ENCODE data around the gene STBD1.

Gene STBD1

GRCh38 chr4:76305971-76306881 is at the start of gene STBD1:
STBD1 (plus strand) TSS chr4:76306733; CDS start chr4:76306770, 37 bp downstream.
- no peak for TF ChIP-seq USF1 (IDR thresholded peaks at IDR 0.05)
- TF ChIP-seq ZBTB7A (IDR thresholded peaks at IDR 0.05; ENCODE audit: low read depth): peak; percentile 87
- peak; percentile 54 for TF ChIP-seq TAF1 (IDR thresholded peaks at IDR 0.05; ENCODE audit: low read depth)
- TF ChIP-seq MAX (IDR thresholded peaks at IDR 0.05): peak; percentile 88
- TF ChIP-seq TCF12 (IDR thresholded peaks at IDR 0.05; ENCODE audit: low read depth): peak; percentile 33; the same call in 1 of the 2 replicates
- no peak for TF ChIP-seq EGR1 (IDR thresholded peaks at IDR 0.05)
- TF ChIP-seq YY1 (IDR thresholded peaks at IDR 0.05; ENCODE audit: low read depth): no peak; the same call in none of the 2 replicates
- TF ChIP-seq REST (IDR thresholded peaks at IDR 0.05; ENCODE audit: low read depth): no peak
- no peak for TF ChIP-seq NFIC (IDR thresholded peaks at IDR 0.05)
- TF ChIP-seq RAD21 (IDR thresholded peaks at IDR 0.05; ENCODE audit: low read depth): no peak; the same call in 1 of the 2 replicates

- TF ChIP-seq YY1 (IDR thresholded peaks at IDR 0.05; ENCODE audit: low read depth) (no peak), EP300 (IDR thresholded peaks at IDR 0.05; ENCODE audit: borderline replicate concordance) (no peak), CEBPB (IDR thresholded peaks at IDR 0.05) (no peak), NFIC (IDR thresholded peaks at IDR 0.05) (no peak), TAF1 (IDR thresholded peaks at IDR 0.05; ENCODE audit: low read depth) (no peak)
Observed at GRCh38 chr4:76256968-76257367, 49.6 kb upstream of the STBD1 start.

- TF ChIP-seq YY1 (IDR thresholded peaks at IDR 0.05; ENCODE audit: low read depth) (no peak), CEBPB (IDR thresholded peaks at IDR 0.05) (no peak), TEAD4 (IDR thresholded peaks at IDR 0.05) (no peak), TAF1 (IDR thresholded peaks at IDR 0.05; ENCODE audit: low read depth) (no peak), MAX (IDR thresholded peaks at IDR 0.05) (no peak), NFIC (IDR thresholded peaks at IDR 0.05) (no peak), EGR1 (IDR thresholded peaks at IDR 0.05) (no peak), ZBTB7A (IDR thresholded peaks at IDR 0.05; ENCODE audit: low read depth) (no peak), TCF12 (IDR thresholded peaks at IDR 0.05; ENCODE audit: low read depth) (no peak), REST (IDR thresholded peaks at IDR 0.05; ENCODE audit: low read depth) (no peak), RAD21 (IDR thresholded peaks at IDR 0.05; ENCODE audit: low read depth) (no peak), FOXM1 (IDR thresholded peaks at IDR 0.05; ENCODE audit: borderline replicate concordance, low read depth) (no peak), CREB1 (IDR thresholded peaks at IDR 0.05; ENCODE audit: low read depth) (no peak), EP300 (IDR thresholded peaks at IDR 0.05; ENCODE audit: borderline replicate concordance) (no peak), USF1 (IDR thresholded peaks at IDR 0.05) (no peak)
Observed at GRCh38 chr4:76257824-76258223, 48.7 kb upstream of the STBD1 start.

GRCh38 chr4:76260571-76260970 is 46.0 kb upstream of the STBD1 start:
- TF ChIP-seq EP300 (IDR thresholded peaks at IDR 0.05; ENCODE audit: borderline replicate concordance): no peak
- no peak for TF ChIP-seq CEBPB (IDR thresholded peaks at IDR 0.05)

- no peak for TF ChIP-seq EP300 (IDR thresholded peaks at IDR 0.05; ENCODE audit: borderline replicate concordance)
- no peak for TF ChIP-seq TEAD4 (IDR thresholded peaks at IDR 0.05)
- TF ChIP-seq NFIC (IDR thresholded peaks at IDR 0.05): no peak
- TF ChIP-seq CREB1 (IDR thresholded peaks at IDR 0.05; ENCODE audit: low read depth): no peak
- no peak for TF ChIP-seq REST (IDR thresholded peaks at IDR 0.05; ENCODE audit: low read depth)
- no peak for TF ChIP-seq EGR1 (IDR thresholded peaks at IDR 0.05)
- TF ChIP-seq TAF1 (IDR thresholded peaks at IDR 0.05; ENCODE audit: low read depth): no peak
- TF ChIP-seq ZBTB7A (IDR thresholded peaks at IDR 0.05; ENCODE audit: low read depth): no peak
- no peak for TF ChIP-seq RAD21 (IDR thresholded peaks at IDR 0.05; ENCODE audit: low read depth)
- no peak for TF ChIP-seq CEBPB (IDR thresholded peaks at IDR 0.05)
- no peak for TF ChIP-seq MAX (IDR thresholded peaks at IDR 0.05)
- no peak for TF ChIP-seq FOXM1 (IDR thresholded peaks at IDR 0.05; ENCODE audit: borderline replicate concordance, low read depth)
- no peak for TF ChIP-seq TCF12 (IDR thresholded peaks at IDR 0.05; ENCODE audit: low read depth)
- TF ChIP-seq YY1 (IDR thresholded peaks at IDR 0.05; ENCODE audit: low read depth): no peak
Observed at GRCh38 chr4:76265631-76266218, 40.8 kb upstream of the STBD1 start.
